ENCODE results near the gene PPM1D.

DNA sequence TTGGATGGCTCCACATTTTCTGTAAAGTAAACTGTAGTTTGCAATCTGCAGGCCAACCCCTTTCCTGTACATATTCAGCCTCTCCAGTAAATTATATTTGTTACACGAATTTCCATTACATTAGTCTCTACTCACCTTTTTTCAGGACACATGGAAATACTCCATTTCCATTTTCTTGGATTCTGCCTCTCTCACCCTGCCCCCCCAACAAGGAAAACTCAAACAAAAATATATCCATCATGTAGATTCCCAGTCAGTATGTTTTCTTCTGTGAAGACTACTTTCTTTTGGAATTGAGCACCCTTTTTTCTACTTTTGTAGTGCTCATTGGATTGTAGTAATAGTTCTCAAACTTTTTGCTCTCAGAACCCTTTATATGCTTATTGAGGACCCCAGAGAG is 2.9 kb downstream of the PPM1D start:
- no peak for TF ChIP-seq POLR2A (IDR thresholded peaks at IDR 0.05)
- TF ChIP-seq, protein P1, sequence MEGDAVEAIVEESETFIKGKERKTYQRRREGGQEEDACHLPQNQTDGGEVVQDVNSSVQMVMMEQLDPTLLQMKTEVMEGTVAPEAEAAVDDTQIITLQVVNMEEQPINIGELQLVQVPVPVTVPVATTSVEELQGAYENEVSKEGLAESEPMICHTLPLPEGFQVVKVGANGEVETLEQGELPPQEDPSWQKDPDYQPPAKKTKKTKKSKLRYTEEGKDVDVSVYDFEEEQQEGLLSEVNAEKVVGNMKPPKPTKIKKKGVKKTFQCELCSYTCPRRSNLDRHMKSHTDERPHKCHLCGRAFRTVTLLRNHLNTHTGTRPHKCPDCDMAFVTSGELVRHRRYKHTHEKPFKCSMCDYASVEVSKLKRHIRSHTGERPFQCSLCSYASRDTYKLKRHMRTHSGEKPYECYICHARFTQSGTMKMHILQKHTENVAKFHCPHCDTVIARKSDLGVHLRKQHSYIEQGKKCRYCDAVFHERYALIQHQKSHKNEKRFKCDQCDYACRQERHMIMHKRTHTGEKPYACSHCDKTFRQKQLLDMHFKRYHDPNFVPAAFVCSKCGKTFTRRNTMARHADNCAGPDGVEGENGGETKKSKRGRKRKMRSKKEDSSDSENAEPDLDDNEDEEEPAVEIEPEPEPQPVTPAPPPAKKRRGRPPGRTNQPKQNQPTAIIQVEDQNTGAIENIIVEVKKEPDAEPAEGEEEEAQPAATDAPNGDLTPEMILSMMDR (IDR thresholded peaks at IDR 0.05): no peak
- no peak for TF ChIP-seq POLR2AphosphoS5 (IDR thresholded peaks at IDR 0.05)

All from prostate gland (tissue), 2 donors.